Adrenal gland (tissue), 12 donors: Measurements from ENCODE around the gene ZYX. TPM values are rescaled to one million over a fixed set of nuclear protein-coding genes. Genes with fewer than 3 reads are reported as not detected.

Source experiments
- DNase-seq, 7 donors: peaks; one replicate each; pipeline ENCODE4 v3.0.0-alpha.2; 2019 to 2020
- H3K27ac ChIP-seq, 5 donors: fragments of 200-600 bp; sonication (generic) in 4 of 5; 1 replicate in 3 of 5; 2 replicates in 2 of 5; pipeline versions ENCODE4 v1.5.1 to v1.8.0; 2016 to 2020; ENCODE audit warnings: mild to moderate bottlenecking in 1 of 5
- H3K27me3 ChIP-seq: fragments of 200-600 bp; 2 replicates; pipeline ENCODE4 v1.8.0; 2021
- H3K36me3 ChIP-seq, 2 donors: fragments of 200-600 bp; replicated peaks in 1 of 2; 1 replicate in 1 of 2; 2 replicates in 1 of 2; pipeline versions ENCODE4 v1.5.1 to v1.8.0; 2018 to 2022
- H3K4me1 ChIP-seq, 2 donors: fragments of 200-600 bp; replicated peaks in 1 of 2; 1 replicate in 1 of 2; 2 replicates in 1 of 2; pipeline versions ENCODE4 v1.5.1 to v1.8.0; 2018 to 2021
- H3K4me3 ChIP-seq, 4 donors: fragments of 200-600 bp; sonication (generic) in 3 of 4; one replicate each; pipeline ENCODE4 v1.5.1; 2016 to 2018
- H3K9me3 ChIP-seq, 3 donors: fragments of 200-600 bp; sonication (generic) in 1 of 3; replicated peaks in 1 of 3; 1 replicate in 2 of 3; 2 replicates in 1 of 3; pipeline versions ENCODE4 v1.5.1 to v1.8.0; 2016 to 2021
- POLR2A ChIP-seq, 2 donors: fragments of 450-650 bp; IDR thresholded peaks; one replicate each; pipeline ENCODE4 v1.6.1; 2017; ENCODE audit warnings: antibody characterized with exemption in 2 of 2, mild to moderate bottlenecking in 2 of 2, moderate library complexity in 1 of 2
- WGBS, 4 donors: extraction: QIAGEN DNeasy Blood & Tissue Kit in 2 of 4; methylation state at CpG; one replicate each; pipeline versions ENCODE4 v1.1.5 to v1.1.7; 2013 to 2017; 5-methylcytosine and 5-hydroxymethylcytosine counted together
- intact Hi-C, 2 donors: fragments of 100-400 bp; cut with DNase I; formaldehyde crosslinking; loops; one replicate each; pipeline versions ENCODE4 v1.14.1 to v1.15.0; 2022 to 2023
- polyA plus RNA-seq, 3 donors: library from polyadenylated mRNA; stranded (reverse); fragments of 200-250 nt in 2 of 3; fragments of 350-450 nt in 1 of 3; fragmentation: Illumina TruSeq in 1 of 3; extraction: RNeasy Lipid Tissue Mini Kit (QIAGEN cat#74804) in 1 of 3; gene quantifications; one replicate each; pipeline ENCODE4 v1.2.3, GENCODE V29; 2013 to 2014
- total RNA-seq, 9 donors: library from RNA; depleted of rRNA in 4 of 9; stranded (reverse); fragments of >200 nt in 4 of 9; fragments of 120-200 nt in 1 of 9; fragmentation: NEBNext Ultra II Directional in 1 of 9; extraction: Animal tissue kit (Norgen Biotek cat#: 25700) in 1 of 9; gene quantifications; one replicate each; pipeline versions ENCODE4 v1.1.0 to v1.2.4, GENCODE V29; 2013 to 2023
- TF ChIP-seq, protein P1 (sequence below), 6 experiments: fragments of 450-650 bp in 4 of 6; fragments of 200-600 bp in 2 of 6; sonication (generic) in 1 of 6; IDR thresholded peaks; 1 replicate in 5 of 6; 2 replicates in 1 of 6; pipeline versions ENCODE4 v1.5.1 to v1.8.0; 2016 to 2021; ENCODE audit warnings: antibody characterized with exemption in 6 of 6, mild to moderate bottlenecking in 2 of 6, moderate library complexity in 1 of 6
- donor health status: healthy with polysubstance abuse.
- donor health status: Bipolar disorder and iron deficiency.
- donor health status: DM: yes; HTN: yes; CAD: no.
- donor health status: DM: no; HTN: no; CAD: no.
- donor health status: DM: no; HTN: no; CAD: no.
- donor health status: DM: yes; HTN: yes; CAD: no.

The ZYX gene
- total and polyA plus RNA-seq, 12 donors = 5.0 to 152 (median 77.1) TPM

DNA sequence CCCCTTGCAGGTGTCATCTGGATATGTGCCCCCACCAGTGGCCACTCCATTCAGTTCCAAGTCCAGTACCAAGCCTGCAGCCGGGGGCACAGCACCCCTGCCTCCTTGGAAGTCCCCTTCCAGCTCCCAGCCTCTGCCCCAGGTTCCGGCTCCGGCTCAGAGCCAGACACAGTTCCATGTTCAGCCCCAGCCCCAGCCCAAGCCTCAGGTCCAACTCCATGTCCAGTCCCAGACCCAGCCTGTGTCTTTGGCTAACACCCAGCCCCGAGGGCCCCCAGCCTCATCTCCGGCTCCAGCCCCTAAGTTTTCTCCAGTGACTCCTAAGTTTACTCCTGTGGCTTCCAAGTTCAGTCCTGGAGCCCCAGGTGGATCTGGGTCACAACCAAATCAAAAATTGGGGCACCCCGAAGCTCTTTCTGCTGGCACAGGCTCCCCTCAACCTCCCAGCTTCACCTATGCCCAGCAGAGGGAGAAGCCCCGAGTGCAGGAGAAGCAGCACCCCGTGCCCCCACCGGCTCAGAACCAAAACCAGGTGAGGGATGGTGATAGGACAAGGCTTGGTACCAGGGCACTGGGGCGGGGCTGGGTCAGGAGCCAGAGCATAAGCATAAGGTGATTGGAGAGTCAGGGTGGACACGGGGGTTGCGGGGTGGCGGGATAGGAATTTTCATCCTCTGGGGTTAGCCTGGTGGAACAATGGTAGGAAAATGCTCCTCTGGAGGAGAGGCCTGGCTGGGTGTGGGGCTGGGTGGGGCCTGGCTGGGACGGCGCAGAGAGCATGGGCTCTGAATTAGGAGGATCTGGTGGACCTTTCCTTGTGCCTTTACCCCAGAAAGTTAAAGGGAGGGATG lies 1.9 kb downstream of the ZYX start:
- Histone ChIP-seq H3K36me3 (peaks cover 0 to 14% of the 10 kb centered on the region in 2 donors), H3K27me3 (no peaks in the 10 kb centered on the region), H3K9me3 (no peaks in the 10 kb centered on the region), H3K4me3 (peak overlapping the region in 1 of 4 donors; percentile 99), H3K4me1 (peaks cover 7 to 55% of the 10 kb centered on the region in 2 donors), H3K27ac (peak overlapping the region in 2 of 5 donors; percentile 93 to 99)
- intact Hi-C loops = loop anchor here in 1 of 2 donors (5.0 kb wide), 1 partner anchor 34 kb away; no protein-coding TSS in a partner anchor
- DNase-seq = no peak
- 86 to 92% (median 91%) methylated on average over 14 to 15 of the region's 15 CpGs for WGBS, 4 donors
- TF ChIP-seq, protein P1, sequence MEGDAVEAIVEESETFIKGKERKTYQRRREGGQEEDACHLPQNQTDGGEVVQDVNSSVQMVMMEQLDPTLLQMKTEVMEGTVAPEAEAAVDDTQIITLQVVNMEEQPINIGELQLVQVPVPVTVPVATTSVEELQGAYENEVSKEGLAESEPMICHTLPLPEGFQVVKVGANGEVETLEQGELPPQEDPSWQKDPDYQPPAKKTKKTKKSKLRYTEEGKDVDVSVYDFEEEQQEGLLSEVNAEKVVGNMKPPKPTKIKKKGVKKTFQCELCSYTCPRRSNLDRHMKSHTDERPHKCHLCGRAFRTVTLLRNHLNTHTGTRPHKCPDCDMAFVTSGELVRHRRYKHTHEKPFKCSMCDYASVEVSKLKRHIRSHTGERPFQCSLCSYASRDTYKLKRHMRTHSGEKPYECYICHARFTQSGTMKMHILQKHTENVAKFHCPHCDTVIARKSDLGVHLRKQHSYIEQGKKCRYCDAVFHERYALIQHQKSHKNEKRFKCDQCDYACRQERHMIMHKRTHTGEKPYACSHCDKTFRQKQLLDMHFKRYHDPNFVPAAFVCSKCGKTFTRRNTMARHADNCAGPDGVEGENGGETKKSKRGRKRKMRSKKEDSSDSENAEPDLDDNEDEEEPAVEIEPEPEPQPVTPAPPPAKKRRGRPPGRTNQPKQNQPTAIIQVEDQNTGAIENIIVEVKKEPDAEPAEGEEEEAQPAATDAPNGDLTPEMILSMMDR (IDR thresholded peaks at IDR 0.05) = no peak
- TF ChIP-seq POLR2A (IDR thresholded peaks at IDR 0.05) = no peak

GRCh38 chr7:143383642-143383957 lies 2.5 kb downstream of the ZYX start:
- H3K4me3 ChIP-seq = peak overlapping the region in 1 of 4 donors; percentile 99
- peaks cover 7 to 55% of the 10 kb centered on the region in 2 donors for H3K4me1 ChIP-seq
- H3K9me3 ChIP-seq = no peaks in the 10 kb centered on the region
- H3K36me3 ChIP-seq = peaks cover 0 to 20% of the 10 kb centered on the region in 2 donors
- H3K27me3 ChIP-seq = no peaks in the 10 kb centered on the region
- intact Hi-C loops = loop anchor here in 1 of 2 donors (5.0 kb wide), 1 partner anchor 34 kb away; no protein-coding TSS in a partner anchor
- peak overlapping the region in 2 of 5 donors; percentile 26 to 61 for H3K27ac ChIP-seq
- TF ChIP-seq POLR2A (IDR thresholded peaks at IDR 0.05) = no peak
- TF ChIP-seq, protein P1 (IDR thresholded peaks at IDR 0.05) = no peak
- 57 to 92% (median 84%) methylated on average over 1 of the region's 1 CpG for WGBS, 4 donors
- no peak for DNase-seq

- no peaks in the 10 kb centered on the region for H3K27me3 ChIP-seq
- peak overlapping the region in 2 of 5 donors; percentile 26 to 61 for H3K27ac ChIP-seq
- 56 to 69% (median 65%) methylated on average over 5 of the region's 5 CpGs for WGBS, 4 donors
- peaks cover 0 to 26% of the 10 kb centered on the region in 2 donors for H3K36me3 ChIP-seq
- TF ChIP-seq POLR2A (IDR thresholded peaks at IDR 0.05) = no peak
- TF ChIP-seq, protein P1 (IDR thresholded peaks at IDR 0.05) = no peak
- H3K4me3 ChIP-seq = peak overlapping the region in 1 of 4 donors; percentile 99
- no peak for DNase-seq
- H3K9me3 ChIP-seq = no peaks in the 10 kb centered on the region
- intact Hi-C loops = loop anchor here in 1 of 2 donors (5.0 kb wide), 1 partner anchor 33 kb away; no protein-coding TSS in a partner anchor
- peaks cover 7 to 55% of the 10 kb centered on the region in 2 donors for H3K4me1 ChIP-seq
Measured at GRCh38 chr7:143384148-143384547, 3.0 kb downstream of the ZYX start.
